Natural killer cell (primary cell): Measurements from ENCODE around the gene FAM110D. TPM values are rescaled to one million over a fixed set of nuclear protein-coding genes. Genes with fewer than 3 reads are reported as not detected.
A peak's percentile ranks its signal among the peaks of the same experiment; 100 is the strongest.

Experiments used
- ATAC-seq, 3 donors: fragments of 150-1000 bp in 2 of 3; fragments of 200-7000 bp in 1 of 3; cut with Tn5 transposase; 1 replicate in 1 of 3; 2 replicates in 2 of 3; pipeline ENCODE4 v1.10.0; 2021; ENCODE audit warnings: mild to moderate bottlenecking in 2 of 3, moderate library complexity in 2 of 3
- DNase-seq, 2 donors: peaks; one replicate each; pipeline versions ENCODE4 v3.0.0 to v3.0.0-alpha.2; 2013 to 2021; ENCODE audit warnings: mixed read lengths in 1 of 2
- H3K27ac ChIP-seq: one replicate; pipeline ENCODE4 v1.5.1; 2013; ENCODE audit warnings: mild to moderate bottlenecking, low read length
- H3K27me3 ChIP-seq: one replicate; pipeline ENCODE4 v1.6.1; 2013; ENCODE audit warnings: low read length; ENCODE audit not compliant: control insufficient read depth, insufficient read depth
- H3K36me3 ChIP-seq: one replicate; pipeline ENCODE4 v1.6.1; 2013; ENCODE audit warnings: low read length; ENCODE audit not compliant: control insufficient read depth, insufficient read depth
- H3K4me1 ChIP-seq: one replicate; pipeline ENCODE4 v1.6.1; 2013; ENCODE audit warnings: low read length; ENCODE audit not compliant: control insufficient read depth, insufficient read depth
- H3K4me3 ChIP-seq: one replicate; pipeline ENCODE4 v1.5.1; 2013; ENCODE audit warnings: low read length
- H3K9me3 ChIP-seq: one replicate; pipeline ENCODE4 v1.6.1; 2013; ENCODE audit warnings: low read length; ENCODE audit not compliant: control insufficient read depth, insufficient read depth
- H3K27ac Mint-ChIP-seq, 2 donors: one replicate each; pipeline ENCODE4 v1.8.0; 2022; ENCODE audit warnings: mild to moderate bottlenecking in 2 of 2, mixed read lengths in 2 of 2, moderate library complexity in 1 of 2
- H3K27me3 Mint-ChIP-seq, 2 donors: one replicate each; pipeline ENCODE4 v1.8.0; 2022; ENCODE audit warnings: low read depth in 2 of 2, mixed read lengths in 2 of 2
- H3K36me3 Mint-ChIP-seq: one replicate; pipeline ENCODE4 v1.8.0; 2022; ENCODE audit warnings: mixed read lengths
- H3K4me1 Mint-ChIP-seq, 2 donors: one replicate each; pipeline ENCODE4 v1.8.0; 2022; ENCODE audit warnings: mixed read lengths in 2 of 2
- H3K4me3 Mint-ChIP-seq: one replicate; pipeline ENCODE4 v1.8.0; 2022; ENCODE audit warnings: mild to moderate bottlenecking, moderate library complexity, mixed read lengths
- H3K9me3 Mint-ChIP-seq, 2 donors: one replicate each; pipeline ENCODE4 v1.8.0; 2022; ENCODE audit warnings: mixed read lengths in 2 of 2
- CTCF ChIP-seq: fragments of 200-600 bp; IDR thresholded peaks from one replicate; pipeline ENCODE4 v1.8.0; 2022; ENCODE audit warnings: antibody characterized with exemption
- WGBS: methylation state at CpG from one replicate; pipeline ENCODE4 v1.1.7; 2013; ENCODE audit warnings: missing lambda C conversion rate; ENCODE audit not compliant: insufficient coverage; 5-methylcytosine and 5-hydroxymethylcytosine counted together
- intact Hi-C: fragments of 100-400 bp; cut with micrococcal nuclease; formaldehyde crosslinking; loops from one replicate; pipeline ENCODE4 v1.14.2; 2022
- total RNA-seq, 4 donors: library from RNA; stranded (reverse); fragments of 120-200 nt in 1 of 4; gene quantifications; one replicate each; pipeline versions ENCODE4 v1.2.3 to v1.2.4, GENCODE V29; 2013 to 2022

Gene FAM110D
- total RNA-seq, 3 donors from 2014 or later (not counting 1 experiment from before 2014, with no cell fraction given), result not detected

GRCh38 chr1:26138974-26139558 is 19.8 kb upstream of the FAM110D start:
- DNase-seq, result peak in 1 of 2 donors; percentile 27
- intact Hi-C loops, result no loop called here
- no peaks in the 10 kb centered on the region for H3K27me3 ChIP-seq
- no peak overlapping the region for H3K4me3 ChIP-seq
- Mint-ChIP-seq H3K27ac (no peak overlapping the region), H3K4me1 (no peaks in the 10 kb centered on the region), H3K9me3 (no peaks in the 10 kb centered on the region), H3K27me3 (peaks cover 10 to 28% of the 10 kb centered on the region in 2 donors), H3K4me3 (no peak overlapping the region), H3K36me3 (no peaks in the 10 kb centered on the region)
- no peak for ATAC-seq
- H3K9me3 ChIP-seq, result no peaks in the 10 kb centered on the region
- no peaks in the 10 kb centered on the region for H3K4me1 ChIP-seq
- H3K27ac ChIP-seq, result no peak overlapping the region
- 49% methylated on average over 3 of the region's 3 CpGs for WGBS
- H3K36me3 ChIP-seq, result no peaks in the 10 kb centered on the region
- TF ChIP-seq CTCF, result no peak

- no peak for TF ChIP-seq CTCF
- Histone ChIP-seq H3K27ac (no peak overlapping the region), H3K36me3 (no peaks in the 10 kb centered on the region), H3K9me3 (no peaks in the 10 kb centered on the region), H3K4me1 (peaks cover 4% of the 10 kb centered on the region), H3K27me3 (no peaks in the 10 kb centered on the region), H3K4me3 (no peak overlapping the region)
- Mint-ChIP-seq H3K36me3 (no peaks in the 10 kb centered on the region), H3K27ac (no peak overlapping the region), H3K4me3 (no peak overlapping the region), H3K27me3 (peaks cover 11 to 16% of the 10 kb centered on the region in 2 donors), H3K9me3 (no peaks in the 10 kb centered on the region), H3K4me1 (peaks cover 0 to 5% of the 10 kb centered on the region in 2 donors)
- WGBS, result 92% methylated on average over 4 of the region's 8 CpGs
- DNase-seq (no peak), ATAC-seq (no peak)
- intact Hi-C loops, result no loop called here
Observed at GRCh38 chr1:26142159-26142558, 16.7 kb upstream of the FAM110D start.

GRCh38 chr1:26145041-26145959 is 13.6 kb upstream of the FAM110D start:
- WGBS, result 39% methylated on average over 18 of the region's 19 CpGs
- Mint-ChIP-seq H3K27me3 (peaks cover 21 to 28% of the 10 kb centered on the region in 2 donors), H3K4me3 (no peak overlapping the region)

More at GRCh38 chr1:26145041-26145959, 13.6 kb upstream of the FAM110D start:
- Mint-ChIP-seq H3K27ac (no peak overlapping the region), H3K9me3 (no peaks in the 10 kb centered on the region), H3K4me1 (peaks cover 0 to 5% of the 10 kb centered on the region in 2 donors), H3K36me3 (no peaks in the 10 kb centered on the region)
- Histone ChIP-seq H3K4me3 (no peak overlapping the region), H3K27ac (no peak overlapping the region), H3K27me3 (no peaks in the 10 kb centered on the region), H3K9me3 (no peaks in the 10 kb centered on the region), H3K36me3 (no peaks in the 10 kb centered on the region), H3K4me1 (peaks cover 4% of the 10 kb centered on the region)
- DNase-seq (peak; percentile 55 to 89), ATAC-seq (peak; percentile 73 to 87 (median 76))
- TF ChIP-seq CTCF, result peak; percentile 79
- intact Hi-C loops, result loop anchor here (1.0 to 5.0 kb wide), 2 partner anchors 40 to 108 kb away; no protein-coding TSS in a partner anchor
